IPS DF 4.7 (cell line): ENCODE data around the gene ALOX15.
"Not testable (repeated sequence)": the region's sequence is repeated elsewhere in the genome, so short reads cannot be mapped to it uniquely, and the experiment has no call there.

ENCODE experiments used
- DNase-seq: peaks from one replicate; pipeline ENCODE4 v3.0.0-alpha.2; 2013; ENCODE audit warnings: low spot score; ENCODE audit errors: extremely low read depth

Gene ALOX15

GRCh38 chr17:4655933-4656332 lies 14.5 kb upstream of the ALOX15 start:
- DNase-seq = not testable (repeated sequence)

GRCh38 chr17:4652997-4653396 lies 11.5 kb upstream of the ALOX15 start:
- no peak for DNase-seq

GRCh38 chr17:4648741-4649140 lies 7.3 kb upstream of the ALOX15 start:
- DNase-seq = no peak

- DNase-seq = no peak
Measured at GRCh38 chr17:4645642-4646041, 4.2 kb upstream of the ALOX15 start.

- DNase-seq = no peak
Measured at GRCh38 chr17:4643676-4644075, 2.2 kb upstream of the ALOX15 start.

- DNase-seq = no peak
Measured at GRCh38 chr17:4642286-4642685, 808 bp upstream of the ALOX15 start.

GRCh38 chr17:4640569-4641188 lies 799 bp downstream of the ALOX15 start:
- DNase-seq = not testable (repeated sequence)

GRCh38 chr17:4639301-4640059 lies 2.0 kb downstream of the ALOX15 start:
- DNase-seq = not testable (repeated sequence)

- DNase-seq = not testable (repeated sequence)
Measured at GRCh38 chr17:4638766-4639165, 2.7 kb downstream of the ALOX15 start.

GRCh38 chr17:4636474-4637100 lies 4.9 kb downstream of the ALOX15 start:
- DNase-seq = no peak

- no peak for DNase-seq
Measured at GRCh38 chr17:4635823-4636375, 5.6 kb downstream of the ALOX15 start.

- DNase-seq = no peak
Measured at GRCh38 chr17:4634976-4635375, 6.5 kb downstream of the ALOX15 start.

GRCh38 chr17:4633643-4634042 lies 7.8 kb downstream of the ALOX15 start:
- no peak for DNase-seq

GRCh38 chr17:4632581-4632920 lies 8.9 kb downstream of the ALOX15 start:
- DNase-seq = no peak

GRCh38 chr17:4631836-4632580 lies 9.5 kb downstream of the ALOX15 start:
- no peak for DNase-seq

GRCh38 chr17:4631431-4631830 lies 10.0 kb downstream of the ALOX15 start:
- no peak for DNase-seq

GRCh38 chr17:4626734-4627256 lies 14.7 kb downstream of the ALOX15 start:
- no peak for DNase-seq

GRCh38 chr17:4625181-4625617 lies 16.3 kb downstream of the ALOX15 start:
- no peak for DNase-seq

GRCh38 chr17:4624451-4624911 lies 17.0 kb downstream of the ALOX15 start:
- DNase-seq = not testable (repeated sequence)

- no peak for DNase-seq
Measured at GRCh38 chr17:4623249-4623648, 18.2 kb downstream of the ALOX15 start.

- DNase-seq = no peak
Measured at GRCh38 chr17:4622375-4622774, 19.1 kb downstream of the ALOX15 start.
